Measurements from ENCODE around the gene SAXO1. TPM values are rescaled to one million over a fixed set of nuclear protein-coding genes. Genes with fewer than 3 reads are reported as not detected.

Gene SAXO1
- total RNA-seq, 1 donor from 2014 or later: 0.14 TPM

GRCh38 chr9:18905028-18905882 is 127.8 kb downstream of the SAXO1 start:
- DNase-seq (ENCODE audit: low read depth, low spot score): no peak
- Mint-ChIP-seq H3K36me3 (ENCODE audit: low read depth) (peaks cover 8% of the 10 kb centered on the region), H3K9me3 (peaks cover 11% of the 10 kb centered on the region), H3K4me3 (no peak overlapping the region), H3K27me3 (ENCODE audit: low read depth) (no peaks in the 10 kb centered on the region), H3K27ac (ENCODE audit: unreplicated experiment) (no peak overlapping the region), H3K4me1 (no peaks in the 10 kb centered on the region)
- TF ChIP-seq CTCF (conservative IDR thresholded peaks at IDR 0.05): no peak

DNA sequence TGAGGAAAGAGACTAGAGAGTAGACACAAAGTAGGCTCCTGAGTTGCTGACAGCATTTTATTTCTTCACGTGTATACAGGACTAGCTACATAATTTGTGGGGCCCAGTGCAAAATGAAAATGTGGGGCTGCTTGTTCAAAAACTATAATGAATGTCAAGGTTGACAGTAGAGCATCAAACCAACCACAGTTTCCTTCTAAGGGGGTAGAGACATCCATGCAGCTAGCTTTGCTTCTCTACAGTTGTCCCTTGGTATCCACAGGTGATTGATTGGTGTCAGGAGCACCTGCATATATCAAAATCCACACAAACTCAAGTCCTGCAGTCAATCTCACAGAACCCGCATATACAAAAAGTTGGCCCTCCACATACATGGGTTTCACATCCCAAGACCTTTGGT is 129.6 kb downstream of the SAXO1 start:
- no peaks in the 10 kb centered on the region for H3K27me3 Mint-ChIP-seq (ENCODE audit: low read depth)
- H3K9me3 Mint-ChIP-seq: peaks cover 16% of the 10 kb centered on the region
- no peaks in the 10 kb centered on the region for H3K4me1 Mint-ChIP-seq
- no peak overlapping the region for H3K4me3 Mint-ChIP-seq
- peaks cover 10% of the 10 kb centered on the region for H3K36me3 Mint-ChIP-seq (ENCODE audit: low read depth)
- no peak for TF ChIP-seq CTCF (conservative IDR thresholded peaks at IDR 0.05)
- no peak overlapping the region for H3K27ac Mint-ChIP-seq (ENCODE audit: unreplicated experiment)
- DNase-seq (ENCODE audit: low read depth, low spot score): no peak

DNA sequence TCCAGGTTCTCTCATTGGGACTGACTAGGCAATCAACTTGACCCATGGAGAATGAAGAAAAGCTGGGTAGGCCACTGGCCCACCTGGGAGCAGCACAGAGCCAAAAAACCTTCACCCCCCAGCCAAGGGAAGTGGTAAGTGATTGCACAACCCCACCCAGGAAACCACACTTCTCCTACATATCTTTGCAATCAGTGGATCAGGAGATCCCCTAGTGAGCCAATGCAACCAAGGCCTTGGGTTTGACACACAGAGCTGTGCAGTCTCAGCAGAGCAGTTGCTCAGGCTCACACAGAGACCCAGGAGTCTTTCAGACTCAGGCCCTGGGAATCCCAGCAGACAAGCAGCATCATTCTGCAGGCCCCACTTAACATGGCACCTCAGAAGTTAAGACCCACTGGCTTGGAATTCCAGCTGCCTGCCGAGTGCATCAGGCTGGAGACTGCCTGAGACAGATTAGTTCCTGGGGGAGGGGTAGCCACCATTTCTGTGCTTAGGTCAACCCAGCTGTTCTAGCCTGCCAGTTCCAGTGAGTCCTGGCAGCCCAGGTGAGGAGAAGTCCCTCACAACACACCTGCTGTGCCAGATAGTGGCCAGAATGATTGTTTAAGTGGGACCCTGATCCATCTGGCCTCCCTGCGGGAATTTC is 136.4 kb downstream of the SAXO1 start:
- Mint-ChIP-seq H3K4me3 (no peak overlapping the region), H3K4me1 (no peaks in the 10 kb centered on the region), H3K27ac (ENCODE audit: unreplicated experiment) (no peak overlapping the region), H3K36me3 (ENCODE audit: low read depth) (peaks cover 26% of the 10 kb centered on the region), H3K9me3 (peaks cover 19% of the 10 kb centered on the region), H3K27me3 (ENCODE audit: low read depth) (no peaks in the 10 kb centered on the region)
- no peak for TF ChIP-seq CTCF (conservative IDR thresholded peaks at IDR 0.05)
- DNase-seq (ENCODE audit: low read depth, low spot score): no peak

- DNase-seq (ENCODE audit: low read depth, low spot score): no peak
- Mint-ChIP-seq H3K4me3 (no peak overlapping the region), H3K4me1 (peaks cover under 1% of the 10 kb centered on the region), H3K27me3 (ENCODE audit: low read depth) (no peaks in the 10 kb centered on the region), H3K36me3 (ENCODE audit: low read depth) (peaks cover 26% of the 10 kb centered on the region), H3K9me3 (peaks cover 20% of the 10 kb centered on the region), H3K27ac (ENCODE audit: unreplicated experiment) (no peak overlapping the region)
- no peak for TF ChIP-seq CTCF (conservative IDR thresholded peaks at IDR 0.05)
Measured at GRCh38 chr9:18896004-18896403, 137.0 kb downstream of the SAXO1 start.

DNA sequence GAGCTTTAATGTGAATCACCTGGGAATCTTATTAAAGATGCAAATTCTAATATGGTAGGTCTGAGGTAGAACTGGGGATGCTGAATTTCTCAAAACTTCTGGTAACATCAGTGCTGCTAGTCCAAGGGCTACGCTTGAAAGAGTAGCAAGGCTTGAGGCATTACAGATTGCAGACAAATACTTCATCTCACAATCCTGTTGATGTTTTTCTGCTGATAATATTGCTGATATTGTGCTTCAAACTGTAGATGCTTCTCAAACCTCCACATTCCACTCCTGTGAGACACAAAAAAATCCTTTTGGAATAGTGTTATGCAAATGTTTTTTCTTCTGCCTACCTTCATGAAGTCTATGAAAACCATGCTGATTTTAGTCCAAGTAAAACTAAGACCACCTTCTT is 139.5 kb downstream of the SAXO1 start:
- no peak overlapping the region for H3K4me3 Mint-ChIP-seq
- no peak for TF ChIP-seq CTCF (conservative IDR thresholded peaks at IDR 0.05)
- no peak for DNase-seq (ENCODE audit: low read depth, low spot score)
- H3K36me3 Mint-ChIP-seq (ENCODE audit: low read depth): peaks cover 21% of the 10 kb centered on the region
- peaks cover 8% of the 10 kb centered on the region for H3K4me1 Mint-ChIP-seq
- no peaks in the 10 kb centered on the region for H3K27me3 Mint-ChIP-seq (ENCODE audit: low read depth)
- no peak overlapping the region for H3K27ac Mint-ChIP-seq (ENCODE audit: unreplicated experiment)
- H3K9me3 Mint-ChIP-seq: peaks cover 12% of the 10 kb centered on the region
